ENCODE measurements around the gene LRRC8E.
"Not testable (repeated sequence)": the region's sequence is repeated elsewhere in the genome, so short reads cannot be mapped to it uniquely, and the experiment has no call there.

LRRC8E gene

DNA sequence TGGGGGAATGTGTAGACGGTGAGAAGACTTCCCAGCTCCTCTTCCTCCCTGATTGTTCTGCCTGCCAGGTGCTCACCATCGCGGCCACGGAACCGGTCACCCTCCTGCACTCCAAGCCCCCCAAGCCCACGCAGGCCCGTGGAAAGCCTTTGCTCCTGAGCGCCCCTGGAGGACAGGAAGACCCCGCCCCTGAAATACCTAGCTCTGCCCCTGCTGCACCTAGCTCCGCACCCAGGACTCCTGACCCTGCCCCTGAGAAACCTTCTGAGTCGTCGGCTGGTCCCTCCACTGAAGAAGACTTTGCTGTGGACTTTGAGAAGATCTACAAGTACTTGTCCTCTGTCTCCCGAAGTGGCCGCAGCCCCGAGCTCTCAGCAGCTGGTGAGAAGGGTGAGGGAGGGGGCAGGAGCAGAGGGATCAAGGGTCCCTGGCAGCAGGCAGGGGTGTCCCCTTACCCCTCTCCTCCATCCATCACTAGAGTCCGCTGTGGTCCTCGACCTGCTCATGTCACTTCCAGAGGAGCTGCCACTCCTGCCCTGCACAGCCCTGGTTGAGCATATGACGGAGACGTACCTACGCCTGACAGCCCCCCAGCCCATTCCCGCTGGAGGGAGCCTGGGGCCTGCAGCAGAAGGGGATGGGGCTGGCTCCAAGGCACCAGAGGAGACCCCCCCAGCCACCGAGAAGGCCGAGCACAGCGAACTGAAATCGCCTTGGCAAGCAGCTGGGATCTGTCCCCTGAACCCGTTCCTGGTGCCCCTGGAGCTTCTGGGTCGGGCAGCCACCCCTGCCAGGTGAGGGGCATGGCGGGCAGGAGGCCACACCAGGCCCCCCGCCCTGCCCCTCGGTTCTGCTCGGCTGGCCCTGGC is 33.9 kb downstream of the LRRC8E start:
- no peak for DNase-seq

DNA sequence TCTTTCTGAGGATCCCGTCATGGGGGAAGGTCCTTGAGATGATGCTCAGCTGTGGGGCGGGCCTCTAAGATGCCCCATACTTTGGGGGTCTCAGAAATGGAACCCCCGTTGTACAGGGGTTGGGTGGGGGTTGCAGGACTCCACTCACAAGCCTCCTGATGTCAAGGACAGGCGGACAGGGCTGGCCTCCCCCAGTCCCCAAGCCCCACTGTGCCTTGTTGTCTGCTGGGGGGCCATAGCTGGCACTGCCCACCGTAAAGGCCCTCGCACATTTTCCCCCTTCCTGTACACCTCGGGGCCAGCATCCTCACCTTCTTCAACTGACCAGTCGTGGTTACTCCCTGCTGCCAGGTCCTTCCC is 34.5 kb downstream of the LRRC8E start:
- DNase-seq = no peak

DNA sequence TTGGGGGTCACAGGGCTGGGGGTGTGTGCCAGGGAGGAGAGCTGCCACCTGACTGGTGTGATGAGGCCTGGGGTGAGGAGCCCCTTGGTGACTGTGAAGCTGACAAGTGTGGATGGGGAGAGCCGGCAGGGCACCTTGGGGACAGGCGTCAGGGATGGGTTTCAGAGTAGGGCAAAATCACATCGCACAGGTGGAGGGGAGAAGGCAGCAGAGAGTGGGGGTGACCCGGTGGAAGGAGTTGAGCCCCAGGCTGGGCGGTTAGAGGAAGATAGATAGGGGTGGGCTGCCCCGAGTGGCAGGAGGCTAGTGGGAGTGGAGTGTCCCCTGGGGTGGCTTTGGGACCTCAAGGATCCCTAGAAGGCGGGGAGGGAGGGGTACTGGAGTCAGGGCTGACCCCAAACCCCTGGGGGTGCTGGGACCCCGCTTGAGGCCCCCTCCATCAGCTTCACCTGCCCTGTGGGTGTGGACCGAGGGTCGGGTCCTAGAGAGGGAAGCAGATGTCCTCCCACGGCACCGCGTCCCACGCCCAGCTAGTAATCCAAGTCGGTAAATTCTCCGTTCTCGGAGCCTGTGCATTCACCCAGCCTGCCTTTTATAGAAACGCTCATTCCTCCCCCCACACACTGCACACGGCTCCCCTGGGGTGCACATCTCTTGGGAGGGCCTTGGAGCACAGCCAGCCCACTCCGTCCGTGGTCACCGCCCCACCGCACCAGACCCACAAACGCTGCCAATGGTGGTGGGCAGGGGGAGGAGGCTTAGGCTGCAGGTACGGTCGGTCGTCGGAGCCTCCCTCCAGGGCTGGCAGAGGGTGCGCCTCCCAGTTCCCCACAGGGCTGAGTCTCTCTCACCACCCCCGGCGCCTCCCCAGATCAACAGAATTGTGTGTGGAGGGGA is 35.2 kb downstream of the LRRC8E start:
- DNase-seq = no peak

DNA sequence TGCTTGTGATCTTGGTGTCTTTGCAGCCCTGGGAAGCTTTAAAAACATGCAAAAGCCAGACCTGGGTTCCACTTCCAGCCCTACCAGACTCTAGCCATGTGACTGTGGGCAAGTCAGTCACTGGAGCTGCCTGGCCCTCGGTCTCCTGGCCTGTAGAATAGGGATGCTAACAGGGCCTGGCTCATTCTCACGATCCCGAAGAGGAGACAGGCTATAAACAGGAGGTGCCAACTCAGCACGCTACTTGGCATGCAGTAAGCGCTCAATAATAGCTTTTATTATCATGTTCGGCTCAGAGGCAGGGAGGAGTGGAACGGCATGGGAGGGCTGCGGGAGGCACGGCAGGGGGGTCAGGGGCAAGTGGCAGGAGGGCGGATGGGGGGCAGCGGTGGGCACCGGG is 35.9 kb downstream of the LRRC8E start:
- DNase-seq = no peak

DNA sequence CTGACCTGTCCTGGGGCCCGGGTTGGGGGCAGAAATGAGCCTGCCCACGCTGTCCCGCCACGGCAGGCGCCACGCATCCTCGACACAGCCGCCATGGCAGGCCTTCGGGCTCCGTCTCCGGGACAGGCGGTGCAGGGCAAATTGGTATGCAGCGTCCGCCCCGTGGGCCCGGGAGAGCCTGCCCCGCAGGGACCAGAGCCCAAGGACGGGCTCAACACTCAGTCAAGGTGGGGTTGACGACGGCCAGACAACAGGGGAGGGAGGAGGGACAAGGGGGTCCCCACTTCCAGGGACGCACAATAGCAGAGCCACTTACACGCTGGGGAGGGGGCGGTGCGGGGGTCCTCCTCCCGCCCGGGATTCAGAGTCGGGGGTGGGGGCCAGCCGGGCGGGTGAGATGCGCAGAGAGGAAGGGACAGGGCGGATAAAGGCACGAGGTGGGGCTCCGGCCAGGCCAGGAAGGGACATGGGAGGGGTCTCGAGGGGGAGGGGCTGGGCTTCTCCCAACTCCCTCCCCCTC is 36.4 kb downstream of the LRRC8E start:
- DNase-seq = no peak

DNA sequence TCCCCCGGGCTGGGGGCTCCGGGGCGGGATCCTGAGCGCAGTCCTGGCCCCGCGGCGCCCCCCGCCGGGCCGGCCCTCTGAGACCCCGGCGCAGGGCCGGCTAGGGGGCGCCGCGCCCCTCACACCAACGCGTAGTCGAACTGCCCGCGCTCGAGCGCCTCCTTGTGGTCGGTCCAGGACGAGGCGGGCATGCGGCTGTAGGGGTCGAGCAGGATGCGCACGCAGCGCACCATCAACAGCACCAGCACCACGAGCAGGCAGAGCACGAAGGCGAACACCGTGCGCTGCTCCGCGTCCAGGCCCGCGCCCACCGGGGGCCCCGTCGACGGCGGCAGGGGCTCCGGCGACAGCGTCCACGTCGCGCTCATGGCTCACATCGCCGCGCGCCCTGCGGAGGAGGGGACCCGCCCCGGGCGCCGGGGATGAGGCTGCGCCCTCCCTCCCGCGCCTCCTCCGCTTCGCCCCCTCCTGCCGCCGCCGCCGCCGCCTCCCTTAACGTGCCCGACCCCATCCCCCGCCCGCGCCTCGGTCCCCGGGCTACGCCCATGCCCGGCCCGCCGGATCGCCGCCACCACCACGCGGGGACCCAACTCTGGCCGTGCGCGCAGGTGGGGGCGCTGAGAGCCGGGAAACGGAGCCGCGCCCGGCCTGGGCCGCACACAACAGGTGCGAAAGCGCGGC is 37.0 kb downstream of the LRRC8E start:
- DNase-seq = peak; percentile 39

DNA sequence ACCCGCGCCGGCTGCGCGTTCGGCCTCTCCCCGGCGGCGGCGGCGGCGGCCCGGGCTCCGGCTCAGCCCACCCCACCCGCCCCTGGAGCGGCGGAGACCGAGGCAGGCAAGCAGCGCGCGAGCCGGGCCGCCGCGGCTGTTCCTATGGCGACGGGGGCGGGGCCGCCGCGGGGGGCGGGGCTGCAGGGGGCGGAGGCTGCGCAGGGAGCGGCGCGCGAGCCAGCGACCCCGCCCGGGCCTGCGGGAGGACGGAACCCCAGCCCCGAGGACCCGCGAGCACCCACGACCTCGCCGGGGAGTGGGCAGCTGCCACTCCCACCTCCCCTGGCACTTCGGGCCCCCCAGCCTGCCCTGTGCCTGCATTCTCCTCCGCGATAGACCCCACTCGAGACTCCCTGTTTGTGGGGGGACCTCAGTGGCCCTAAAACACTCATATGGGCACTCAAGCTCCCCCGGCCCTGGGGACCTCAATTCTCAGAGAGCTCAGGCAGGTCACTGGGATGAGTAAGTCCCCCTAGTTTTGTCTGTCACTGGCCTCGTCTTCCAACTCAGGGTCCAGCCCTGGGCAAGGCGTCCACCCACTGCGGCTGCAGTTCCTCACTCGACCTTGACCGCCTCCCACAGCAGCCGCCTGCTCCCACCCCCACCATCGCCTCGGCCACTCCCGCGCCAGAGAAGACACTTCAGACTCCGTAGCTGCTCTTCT is 37.9 kb downstream of the LRRC8E start, which contains the start of gene CTXN1:
TSS of gene CTXN1 (minus strand) at position 115 of the 706 bp plus-strand sequence. CDS start 597 bp downstream, outside the sequence.
- DNase-seq = no peak

DNA sequence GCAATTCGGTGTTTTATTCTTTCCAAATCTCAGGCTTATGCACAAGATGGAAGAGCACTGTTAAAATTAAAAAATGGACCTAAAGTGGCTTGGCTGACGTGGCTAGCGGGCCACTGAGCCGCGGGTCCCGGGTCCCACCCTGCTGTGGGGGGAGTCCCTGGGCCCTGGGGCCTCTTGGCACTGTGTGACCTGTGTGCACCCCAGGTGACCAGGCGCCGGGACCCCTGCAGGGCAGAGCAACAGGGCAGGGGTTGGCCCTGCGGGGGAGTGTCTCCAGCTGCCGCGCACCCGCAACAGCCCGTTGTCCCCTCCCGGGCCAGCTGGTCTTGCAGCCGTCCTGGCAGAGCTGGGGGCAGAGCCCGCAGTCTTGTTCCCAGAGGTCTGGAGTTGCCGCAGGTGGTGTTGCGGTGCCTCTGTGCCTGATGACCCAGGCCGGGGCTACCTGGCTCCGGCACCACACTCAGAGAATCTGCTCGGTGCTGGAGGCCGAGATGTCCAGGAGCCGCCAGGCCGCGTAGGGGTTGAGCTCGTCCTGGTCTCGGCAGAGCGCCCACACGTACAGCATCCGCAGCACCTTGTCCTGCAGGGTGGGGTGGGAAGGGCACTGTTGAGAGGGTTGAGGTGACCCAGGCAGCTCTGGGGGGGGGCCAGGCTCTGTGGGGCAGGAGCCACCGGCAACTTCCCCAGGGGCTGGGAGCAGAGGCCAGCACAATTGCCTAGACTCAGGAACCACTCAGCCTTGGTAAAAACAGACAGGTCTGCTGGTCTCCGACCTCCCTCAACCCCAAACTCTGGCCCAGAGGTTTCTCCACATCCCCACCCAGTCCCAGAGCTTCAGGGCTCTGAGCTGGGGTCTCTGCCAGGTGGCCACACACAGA is 38.7 kb downstream of the LRRC8E start:
- no peak for DNase-seq

DNA sequence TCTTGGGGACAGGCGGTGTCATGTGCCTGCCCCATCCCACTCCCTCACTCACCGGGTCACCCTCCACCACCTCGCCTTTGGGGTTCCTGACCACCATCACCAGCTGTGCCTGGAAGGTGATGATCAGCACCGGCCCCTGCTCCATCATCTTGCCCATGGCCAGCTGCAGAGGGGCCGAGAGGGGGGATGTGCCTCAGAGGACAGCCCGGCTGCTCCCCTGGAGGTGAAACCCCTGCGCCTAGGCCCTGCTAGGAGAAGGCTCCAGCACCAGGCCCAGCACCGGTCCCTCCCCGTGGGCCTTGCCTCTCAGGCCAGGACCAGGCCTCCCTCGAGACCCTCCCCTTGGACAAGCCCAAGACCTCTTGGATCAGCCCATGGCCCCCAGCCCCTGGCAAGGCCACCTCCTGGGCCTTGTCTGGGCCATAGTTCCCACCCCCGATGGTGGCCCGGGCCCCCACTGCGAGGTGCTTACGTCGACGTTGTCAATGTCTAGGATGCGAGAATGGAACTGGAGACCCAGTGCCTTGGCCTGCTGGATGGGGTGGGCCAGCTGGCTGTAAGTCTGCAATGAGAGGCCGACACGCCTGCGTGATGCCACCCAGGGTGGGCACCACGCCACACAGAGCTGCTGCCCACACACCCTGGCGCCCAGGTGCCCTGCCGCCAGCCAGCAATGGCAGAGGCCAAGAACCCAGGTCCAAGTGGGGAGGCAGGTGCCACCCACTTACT is 39.5 kb downstream of the LRRC8E start:
- no peak for DNase-seq

DNA sequence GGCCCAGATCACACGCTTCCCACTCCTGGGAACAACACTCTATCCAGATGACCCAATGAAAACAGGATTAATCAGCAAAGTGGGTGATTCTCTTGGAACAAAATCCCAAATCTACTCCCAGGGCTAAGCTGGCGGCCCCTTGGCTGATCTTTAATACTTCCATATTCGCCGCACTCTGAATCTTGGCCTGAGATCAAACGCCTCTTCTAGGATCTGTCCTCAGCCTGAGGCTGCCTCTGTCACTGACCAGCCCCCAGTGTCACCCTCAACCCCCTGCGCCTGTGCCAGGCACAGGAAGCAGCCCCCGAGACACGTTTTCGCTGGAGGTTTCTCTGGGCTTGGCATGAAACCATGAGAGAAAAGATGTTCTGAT is 40.0 kb downstream of the LRRC8E start:
- DNase-seq = no peak

DNA sequence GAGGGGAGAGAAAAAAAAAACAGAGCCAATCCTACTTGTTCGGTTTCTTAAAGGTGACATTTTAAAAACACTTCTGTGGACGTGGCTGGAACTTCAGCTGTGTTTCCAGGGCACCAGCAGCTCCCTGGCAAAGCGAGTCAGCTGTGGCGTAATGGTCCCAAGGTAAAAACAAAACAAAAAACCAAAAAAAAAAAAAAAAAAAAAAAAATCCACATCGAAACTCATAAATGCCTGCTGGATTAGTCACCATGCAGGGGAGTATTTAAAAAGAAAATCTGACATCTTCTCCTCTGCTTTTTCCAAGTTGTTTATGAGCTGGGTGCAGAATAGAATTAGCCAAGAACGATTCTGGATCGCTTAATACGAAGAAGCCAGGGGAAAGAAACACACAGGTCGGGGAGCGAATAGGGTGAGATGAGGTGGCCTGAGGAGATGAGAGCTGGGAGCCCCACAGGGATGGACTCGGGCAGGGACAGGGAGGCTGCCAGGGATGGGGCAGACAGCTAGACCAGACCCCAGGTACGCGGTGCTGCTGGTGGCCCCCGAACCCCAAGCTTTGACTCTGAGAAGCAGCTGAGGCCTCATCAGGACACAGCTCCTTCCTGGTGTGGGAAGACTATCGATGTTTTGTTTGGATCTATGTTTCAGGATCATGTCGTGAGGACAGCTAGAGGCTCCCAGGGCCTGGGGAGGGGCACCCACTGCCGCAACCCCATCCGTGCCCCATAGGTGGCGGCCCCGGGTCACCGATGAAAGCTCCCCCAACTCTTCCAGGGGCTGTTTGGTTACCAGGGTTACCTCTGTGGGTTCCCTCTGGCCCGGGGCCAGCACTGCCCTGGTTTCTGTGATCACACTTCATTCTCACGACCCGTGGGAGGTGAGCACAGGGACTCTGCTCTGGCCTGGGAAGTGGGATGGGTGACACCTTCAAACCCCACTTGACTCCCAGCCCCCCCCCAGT is 40.7 kb downstream of the LRRC8E start:
- peak; percentile 46 for DNase-seq

DNA sequence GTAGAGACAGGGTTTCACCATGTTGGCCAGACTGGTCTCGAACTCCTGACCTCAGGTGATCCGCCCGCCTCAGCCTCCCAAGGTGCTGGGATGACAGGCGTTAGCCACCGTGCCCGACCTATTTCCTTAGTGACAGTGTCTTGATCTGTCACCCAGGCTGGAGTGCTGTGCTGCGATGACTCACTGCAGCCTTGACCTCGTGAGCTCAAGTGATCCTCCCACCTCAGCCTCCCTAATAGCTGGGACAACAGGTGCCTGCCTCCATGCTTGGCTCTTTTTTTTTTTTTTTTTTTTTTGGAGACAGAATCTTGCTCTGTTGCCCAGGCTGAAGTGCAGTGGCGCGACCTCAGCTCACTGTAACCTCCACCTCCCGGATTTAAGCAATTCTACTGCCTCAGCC is 41.7 kb downstream of the LRRC8E start:
- not testable (repeated sequence) for DNase-seq

DNA sequence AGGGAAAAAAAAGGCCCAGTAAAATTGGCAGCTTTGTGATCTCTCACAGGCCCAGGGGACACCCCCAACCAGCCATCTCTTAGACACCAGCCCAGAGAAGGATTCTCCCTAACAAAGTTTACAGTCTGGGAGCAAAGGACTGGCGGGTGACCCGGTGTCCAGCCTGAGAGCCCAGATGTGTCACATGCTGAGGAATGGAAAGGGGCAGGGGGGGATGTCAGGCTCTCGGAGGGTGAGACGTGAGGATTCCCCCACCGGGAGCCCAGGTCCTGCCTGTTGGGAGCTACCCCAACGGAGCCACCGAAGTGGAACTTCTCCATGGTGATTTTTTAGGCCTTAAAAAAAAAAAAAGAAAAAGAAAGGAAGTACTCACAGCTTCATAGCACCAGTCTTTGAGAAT is 42.5 kb downstream of the LRRC8E start:
- DNase-seq = no peak

DNA sequence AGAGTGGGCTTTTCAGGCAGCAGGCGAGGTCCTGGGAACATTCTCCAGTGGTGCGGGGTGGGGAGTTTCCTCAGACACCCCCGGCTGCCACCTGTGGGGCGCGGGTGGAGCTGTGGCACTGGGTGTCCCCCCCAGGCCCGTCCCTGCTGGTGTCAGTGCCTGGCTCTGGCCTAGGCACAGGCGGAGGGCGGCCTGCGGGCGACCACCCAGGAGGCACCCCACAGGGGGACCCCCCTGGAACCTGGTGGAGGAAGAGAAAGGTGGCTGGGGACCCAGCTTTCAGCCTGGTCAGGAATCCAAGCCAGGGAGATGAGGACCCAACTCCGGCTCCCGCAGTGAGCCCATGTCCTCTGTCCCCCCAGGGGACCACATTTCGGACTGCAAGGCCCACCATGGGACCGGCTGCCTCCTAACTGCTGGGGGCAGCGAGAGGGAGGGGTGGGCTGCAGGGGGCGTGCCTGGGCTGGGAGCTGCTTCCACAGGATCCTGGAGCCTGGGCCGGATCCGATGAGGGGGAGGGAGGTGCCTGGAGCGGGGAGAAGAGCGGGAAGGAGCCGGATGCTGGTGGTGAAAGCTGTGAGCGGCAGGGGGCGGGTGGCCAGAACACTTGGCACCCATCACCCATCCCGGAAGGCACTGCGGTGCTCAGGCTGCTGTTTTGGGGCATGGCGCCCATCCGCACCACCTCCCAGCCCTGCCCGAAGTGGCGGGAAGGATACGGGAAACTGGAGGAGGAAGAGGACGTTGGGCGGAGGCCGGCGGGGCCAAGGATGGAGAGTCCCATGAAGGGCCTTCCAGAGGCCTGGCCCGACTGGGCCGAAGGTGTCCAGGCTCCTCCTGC is 43.1 kb downstream of the LRRC8E start:
- no peak for DNase-seq

DNA sequence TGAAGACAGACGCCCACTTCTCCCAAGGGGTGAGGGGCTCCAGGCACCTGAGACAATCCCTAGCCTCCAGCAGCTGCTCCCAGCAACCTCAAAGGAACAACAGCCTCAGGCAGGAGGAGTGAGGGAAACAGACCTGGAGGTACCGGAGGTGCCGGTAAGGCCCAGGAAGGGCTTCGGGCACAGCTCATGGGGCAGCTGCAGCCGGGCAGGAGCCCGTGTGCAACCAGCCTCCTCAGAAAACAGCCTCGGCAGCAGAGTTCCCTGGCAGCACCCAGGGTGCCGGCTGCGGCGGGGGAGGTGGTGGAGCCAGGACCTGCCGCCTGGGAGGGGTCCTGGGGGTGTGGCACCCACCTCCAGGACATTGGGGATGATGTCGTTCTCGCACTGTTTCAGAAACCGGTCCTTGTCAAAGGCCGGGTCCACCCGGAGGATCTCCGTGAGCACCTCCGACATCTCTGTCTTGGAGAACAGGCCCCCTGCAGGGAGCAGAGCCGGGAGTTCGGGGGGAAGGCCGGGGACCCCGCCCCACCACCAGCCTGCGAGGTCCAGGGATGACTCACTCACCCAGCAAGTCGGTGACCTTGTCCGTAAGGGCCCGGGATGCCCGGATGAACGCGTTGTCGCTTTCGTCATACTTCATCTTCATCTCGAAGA is 44.1 kb downstream of the LRRC8E start:
- DNase-seq = no peak

DNA sequence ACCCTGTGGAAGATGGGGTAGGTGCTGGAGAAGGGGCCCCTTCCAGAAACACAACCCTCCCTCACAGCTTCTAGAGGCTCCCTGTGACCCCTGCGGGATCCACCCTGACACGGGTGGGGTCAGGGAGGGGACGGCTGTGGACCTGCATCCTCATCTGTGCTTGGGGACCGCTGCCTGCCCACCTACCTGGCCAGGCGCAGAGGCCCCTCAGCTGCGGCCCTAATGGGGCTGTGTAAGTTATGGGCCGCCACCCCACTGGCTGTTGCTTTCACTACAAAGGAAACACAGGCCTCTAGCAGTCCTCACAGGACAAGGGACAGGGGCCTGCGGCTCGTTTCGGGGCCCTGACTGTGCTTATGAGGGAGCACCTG is 44.6 kb downstream of the LRRC8E start:
- no peak for DNase-seq

DNA sequence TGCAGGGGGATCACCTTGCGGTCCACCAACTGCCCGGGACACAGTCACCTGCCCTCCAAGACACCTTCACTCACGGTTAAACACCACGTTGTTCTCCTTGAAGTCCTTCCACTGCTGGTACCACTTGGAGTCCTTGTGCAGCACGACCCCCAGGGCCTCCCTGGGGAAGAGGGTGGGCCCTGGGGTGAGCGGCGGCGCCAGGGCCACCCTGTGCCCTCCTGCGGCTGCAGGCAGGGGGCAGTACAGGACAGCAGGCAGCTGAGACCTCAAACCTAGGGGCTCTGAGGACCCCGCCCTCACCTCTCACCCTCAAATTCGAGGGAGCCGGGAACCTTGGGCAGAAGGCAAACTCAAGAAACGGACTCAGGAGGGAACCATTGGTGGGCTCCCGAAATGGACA is 45.1 kb downstream of the LRRC8E start:
- no peak for DNase-seq

All from amniotic stem cell (primary cell).